GM19397 (cell line): Measurements from ENCODE around the gene HLA-DOB.

Experiments
- ATAC-seq: cut with Tn5 transposase; IDR thresholded peaks from one replicate; pipeline ENCODE4 v1.9.1; 2021; ENCODE audit warnings: mild to moderate bottlenecking, moderate library complexity; ENCODE audit not compliant: unreplicated experiment

HLA-DOB gene

GRCh38 chr6:32843979-32844838 is 27.4 kb upstream of the HLA-DOB start, which contains the start of gene PSMB8:
TSS of gene PSMB8 (minus strand) at chr6:32844047. CDS start at chr6:32843996, 51 bp downstream.
- peak; percentile 64 for ATAC-seq

DNA sequence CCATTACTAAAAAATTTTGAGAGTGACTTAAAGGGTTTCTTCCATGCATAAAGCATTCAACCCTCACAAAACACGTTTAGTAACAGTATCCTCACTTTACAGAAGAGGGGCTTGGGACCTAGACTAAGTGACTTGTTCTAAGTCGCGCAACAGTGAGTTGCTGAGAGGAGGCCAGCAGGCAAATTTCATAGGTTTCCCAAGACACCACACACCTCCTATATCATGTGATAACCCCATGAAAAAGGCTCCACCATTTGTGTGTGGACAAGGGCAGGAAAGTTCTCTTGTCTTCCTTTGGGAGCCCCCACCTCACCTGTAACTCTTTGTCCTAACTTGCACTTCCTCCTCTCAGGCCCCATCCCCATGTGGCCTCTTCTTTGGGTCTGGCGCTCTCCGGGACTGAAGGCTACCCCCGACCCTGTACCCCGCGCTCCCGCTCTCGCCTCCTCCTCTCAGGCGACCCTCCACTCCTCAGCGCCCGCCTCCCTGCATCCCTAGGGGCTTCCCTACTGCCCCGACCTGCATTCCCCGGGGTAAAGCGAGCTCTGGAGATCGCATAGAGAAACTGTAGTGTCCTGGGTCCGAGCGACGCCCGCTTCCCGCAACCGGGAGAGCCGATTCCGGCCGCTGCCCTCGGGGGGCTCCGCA is 26.7 kb upstream of the HLA-DOB start:
- ATAC-seq = no peak

DNA sequence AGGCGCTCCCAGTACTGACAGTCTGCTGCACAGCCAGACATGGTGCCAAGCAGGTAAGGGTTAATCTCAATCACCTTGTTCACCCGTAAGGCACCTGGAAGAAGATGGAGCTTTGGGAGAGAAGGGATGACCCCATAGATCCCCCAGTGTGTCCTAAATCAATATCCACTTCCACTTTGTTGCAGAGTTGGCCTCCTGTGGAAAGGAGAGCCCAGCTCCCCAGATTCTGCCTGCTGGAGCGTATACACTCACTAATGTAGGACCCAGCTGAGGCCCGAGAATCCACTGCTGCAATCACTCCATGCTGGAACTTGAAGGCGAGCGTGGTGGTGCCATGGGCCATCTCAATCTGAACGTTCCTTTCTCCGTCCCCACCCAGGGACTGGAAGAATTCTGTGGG is 25.9 kb upstream of the HLA-DOB start:
- ATAC-seq = no peak

GRCh38 chr6:32842021-32842650 is 25.3 kb upstream of the HLA-DOB start:
- no peak for ATAC-seq

DNA sequence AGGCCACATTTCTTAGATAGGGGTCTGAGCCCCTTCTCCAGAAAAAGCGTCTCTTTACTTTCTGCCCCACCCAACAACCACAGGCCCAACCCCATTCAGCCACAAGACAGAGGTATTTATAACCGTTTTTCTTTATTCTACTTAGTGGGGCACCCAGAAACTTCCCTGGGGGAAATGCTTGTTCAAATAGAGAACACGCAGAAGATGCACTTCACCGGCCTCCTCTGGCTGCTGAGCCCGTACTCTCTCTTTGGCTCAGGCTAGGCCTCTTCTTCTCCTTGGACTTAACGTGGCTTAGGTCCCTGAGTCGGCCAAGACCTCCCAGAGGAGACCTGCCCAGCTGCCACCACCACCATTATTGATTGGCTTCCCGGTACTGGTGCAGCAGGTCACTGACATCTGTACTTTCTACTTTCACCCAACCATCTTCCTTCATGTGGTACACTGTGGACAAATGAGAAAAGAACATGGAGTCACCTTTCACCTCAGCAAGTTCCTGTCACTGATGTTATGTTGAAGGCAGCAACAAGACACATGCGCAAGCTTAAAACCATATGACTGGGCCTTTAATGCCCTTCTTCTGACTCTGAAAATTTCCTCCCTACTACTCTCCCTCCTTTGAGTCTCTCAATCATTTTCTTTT is 23.9 kb upstream of the HLA-DOB start:
- no peak for ATAC-seq

GRCh38 chr6:32839356-32839755 is 22.6 kb upstream of the HLA-DOB start:
- ATAC-seq = no peak

GRCh38 chr6:32838114-32838958 is 21.5 kb upstream of the HLA-DOB start, which contains the start of gene TAP2:
TSS of gene TAP2 (minus strand) at chr6:32838739. CDS start at chr6:32838233, 506 bp downstream.
- peak; percentile 78 for ATAC-seq

GRCh38 chr6:32837651-32838113 is 20.9 kb upstream of the HLA-DOB start:
- ATAC-seq = no peak

- ATAC-seq = no peak
Measured at GRCh38 chr6:32836873-32837272, 20.1 kb upstream of the HLA-DOB start.

DNA sequence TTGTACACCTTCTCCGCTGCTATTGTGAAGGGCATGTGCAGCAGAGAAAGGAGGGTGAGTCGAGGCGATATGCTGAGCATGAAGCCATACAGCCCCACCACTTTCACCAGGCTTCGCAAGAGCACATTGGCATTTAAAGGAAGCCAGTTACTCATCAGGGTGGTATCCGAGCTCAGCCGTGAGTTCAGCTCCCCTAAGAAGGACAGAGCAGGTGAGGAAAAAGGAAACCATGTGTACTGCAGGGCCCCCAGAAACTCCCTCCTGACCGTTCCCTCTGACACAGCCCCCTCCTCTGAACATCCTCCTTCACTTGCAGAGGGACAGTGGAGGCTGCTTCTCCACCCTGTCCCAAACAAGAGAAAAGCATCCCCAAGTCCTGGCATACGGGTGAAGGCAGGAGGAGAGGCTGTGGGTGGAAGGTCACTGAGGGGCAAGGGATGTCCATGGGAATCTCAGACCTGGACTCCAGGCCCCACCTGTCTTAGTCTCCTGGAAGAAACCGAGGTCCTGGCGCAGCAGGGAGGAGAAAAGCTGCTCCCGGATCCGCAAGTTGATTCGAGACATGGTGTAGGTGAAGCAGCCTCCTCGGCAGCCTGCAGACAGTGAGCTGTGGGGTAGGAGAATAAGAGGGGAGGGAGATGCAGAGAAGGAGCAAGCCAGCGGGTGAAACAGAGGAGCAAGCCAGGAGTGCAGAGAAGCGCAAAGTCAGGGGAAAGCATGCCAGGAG is 18.5 kb upstream of the HLA-DOB start:
- no peak for ATAC-seq

GRCh38 chr6:32833664-32834063 is 16.9 kb upstream of the HLA-DOB start:
- ATAC-seq = no peak

DNA sequence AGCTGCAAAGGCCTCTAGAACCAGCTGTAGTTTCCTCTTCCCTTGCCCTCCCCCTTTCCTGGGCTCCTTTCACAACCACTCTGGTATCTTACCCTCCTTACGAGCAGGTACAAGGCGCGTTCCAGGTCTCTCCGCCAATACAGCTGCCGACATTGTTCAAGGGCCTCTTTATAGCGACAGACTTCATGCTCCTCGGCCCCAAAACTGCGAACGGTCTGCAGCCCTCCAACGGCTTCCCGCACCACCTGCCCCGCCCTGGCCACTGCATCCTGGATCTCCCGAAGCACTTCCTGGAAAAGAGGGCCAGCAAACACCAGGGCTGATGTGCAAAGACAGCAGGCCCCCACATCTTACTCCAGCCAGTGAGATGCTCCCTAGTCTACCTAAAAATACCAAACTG is 15.7 kb upstream of the HLA-DOB start:
- no peak for ATAC-seq

GRCh38 chr6:32830936-32831335 is 14.1 kb upstream of the HLA-DOB start:
- ATAC-seq = no peak

DNA sequence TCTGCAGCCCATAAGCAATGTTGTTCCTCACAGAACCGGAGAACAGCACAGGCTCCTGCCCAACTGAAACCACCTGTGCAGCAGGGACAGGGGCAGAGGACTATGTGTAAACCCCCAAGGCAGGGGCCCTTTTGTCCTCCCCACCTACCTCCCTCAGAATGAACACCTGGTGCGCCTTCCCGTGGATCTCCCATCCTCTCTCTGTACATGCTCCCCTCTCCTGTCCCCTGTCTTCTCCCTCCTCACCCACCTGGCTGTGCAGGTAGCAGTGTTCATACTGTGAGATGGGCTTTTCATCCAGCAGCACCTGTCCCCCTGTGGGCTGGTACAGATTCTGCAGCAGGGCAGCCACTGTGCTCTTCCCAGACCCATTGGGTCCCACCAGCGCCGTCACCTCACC is 13.2 kb upstream of the HLA-DOB start:
- ATAC-seq = no peak

DNA sequence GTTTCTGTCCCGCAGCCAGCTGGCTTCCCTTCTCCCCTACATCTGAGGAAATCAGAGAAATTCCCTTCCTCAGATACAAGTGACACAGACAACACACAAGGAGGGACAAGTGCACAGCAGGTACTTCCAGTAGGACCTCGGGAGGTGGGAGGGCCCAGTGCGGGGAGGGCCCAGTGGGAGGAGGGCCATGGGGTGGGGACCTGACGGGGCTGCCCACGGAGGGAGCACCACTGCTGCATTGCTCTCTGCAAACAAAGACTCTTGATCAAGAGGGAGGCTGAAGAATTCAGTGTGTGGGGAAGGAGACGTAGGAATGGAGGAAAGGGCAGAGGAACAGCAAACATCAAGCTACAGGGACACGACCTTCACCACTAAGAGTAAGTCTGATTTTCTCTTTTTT is 12.7 kb upstream of the HLA-DOB start:
- ATAC-seq = no peak

GRCh38 chr6:32827025-32827424 is 10.2 kb upstream of the HLA-DOB start:
- no peak for ATAC-seq

DNA sequence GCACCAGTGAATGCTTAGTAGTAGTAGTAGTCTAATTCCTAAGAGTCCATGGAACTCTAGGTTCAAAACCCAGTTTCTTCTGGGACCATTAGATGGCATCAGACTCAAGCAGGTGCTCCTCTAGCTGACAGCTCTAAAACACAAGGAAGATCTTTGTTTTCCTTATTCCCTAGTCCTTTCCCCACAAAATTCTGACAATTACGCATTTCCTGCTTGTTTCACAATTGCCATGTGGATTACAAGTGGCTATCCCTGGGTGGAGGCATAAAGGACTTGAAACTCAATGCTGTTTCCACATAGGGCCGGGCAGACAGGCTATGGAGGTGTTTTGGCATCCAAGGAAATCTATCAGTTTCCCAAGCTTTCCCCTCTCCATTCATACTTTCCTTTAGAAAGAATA is 9.2 kb upstream of the HLA-DOB start:
- no peak for ATAC-seq

- ATAC-seq = no peak
Measured at GRCh38 chr6:32819729-32820128, 2.9 kb upstream of the HLA-DOB start.

DNA sequence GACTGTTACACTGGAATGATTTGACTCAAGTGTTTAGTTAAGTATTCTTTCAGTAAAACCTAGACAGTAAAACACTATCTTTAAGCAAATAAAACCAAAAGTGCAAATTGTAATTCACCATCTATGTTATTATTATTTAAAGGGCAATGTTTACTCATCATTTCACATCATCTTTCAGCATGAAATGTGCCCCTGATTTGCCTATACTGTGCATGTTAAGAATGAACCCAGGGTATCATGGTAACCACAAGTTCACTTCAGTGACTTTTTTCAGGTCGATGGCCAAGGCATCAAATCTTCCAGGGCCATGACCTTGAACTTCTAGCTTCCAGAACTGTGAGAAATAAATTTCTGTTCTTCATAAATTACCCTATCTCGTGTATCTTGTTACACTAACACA is 2.1 kb upstream of the HLA-DOB start:
- no peak for ATAC-seq

DNA sequence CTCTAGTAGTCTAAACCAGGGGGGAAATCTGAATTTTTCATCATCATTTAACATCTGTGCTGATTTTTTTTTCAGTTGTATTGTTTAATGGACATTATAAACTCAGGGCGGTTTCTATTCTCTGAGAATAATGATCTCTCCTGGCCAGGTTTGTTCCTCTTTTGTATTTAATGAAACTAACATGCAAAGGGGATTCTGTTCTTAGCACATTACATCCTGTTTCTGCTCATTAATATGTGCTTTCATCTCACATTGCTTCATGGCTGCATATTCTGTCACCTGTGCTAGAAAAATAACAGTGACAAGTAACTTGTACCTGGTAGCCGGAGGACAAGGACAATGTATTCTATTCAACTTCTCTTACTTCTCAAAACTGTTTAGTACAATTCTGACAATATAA is 806 bp downstream of the HLA-DOB start:
- ATAC-seq = no peak
